Lower leg skin (tissue), 3 donors: Measurements from ENCODE around the gene NKAIN1.

Source experiments
- POLR2A ChIP-seq, 2 donors: fragments of 450-650 bp; IDR thresholded peaks; one replicate each; pipeline ENCODE4 v1.6.1; 2016 to 2017; ENCODE audit warnings: antibody characterized with exemption in 2 of 2, mild to moderate bottlenecking in 1 of 2, moderate library complexity in 1 of 2
- TF ChIP-seq, protein P1 (sequence below), 3 donors: fragments of 450-650 bp; IDR thresholded peaks; one replicate each; pipeline ENCODE4 v1.5.1; 2016; ENCODE audit warnings: antibody characterized with exemption in 3 of 3, mild to moderate bottlenecking in 3 of 3, moderate library complexity in 2 of 3

DNA sequence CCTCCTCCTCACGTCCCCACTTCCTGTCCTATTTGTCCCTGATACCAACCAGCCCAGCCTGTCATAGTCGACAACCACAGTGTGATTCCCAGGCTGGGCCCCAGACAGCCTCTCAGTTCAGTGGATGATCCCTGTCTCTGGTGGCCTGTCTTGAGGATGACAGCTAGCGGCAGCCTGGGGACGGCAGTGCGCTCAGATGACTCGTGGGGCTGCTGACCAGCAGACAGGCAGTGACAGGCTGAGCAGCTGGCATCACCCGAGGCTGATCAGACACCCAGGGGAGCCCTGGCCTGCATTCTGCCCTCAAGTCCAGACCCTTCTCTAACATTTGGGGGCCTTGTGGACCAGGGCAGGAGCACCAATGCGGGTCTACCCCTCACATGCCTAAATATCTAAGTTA lies 21.0 kb downstream of the NKAIN1 start:
- TF ChIP-seq POLR2A (IDR thresholded peaks at IDR 0.05): no peak
- TF ChIP-seq, protein P1, sequence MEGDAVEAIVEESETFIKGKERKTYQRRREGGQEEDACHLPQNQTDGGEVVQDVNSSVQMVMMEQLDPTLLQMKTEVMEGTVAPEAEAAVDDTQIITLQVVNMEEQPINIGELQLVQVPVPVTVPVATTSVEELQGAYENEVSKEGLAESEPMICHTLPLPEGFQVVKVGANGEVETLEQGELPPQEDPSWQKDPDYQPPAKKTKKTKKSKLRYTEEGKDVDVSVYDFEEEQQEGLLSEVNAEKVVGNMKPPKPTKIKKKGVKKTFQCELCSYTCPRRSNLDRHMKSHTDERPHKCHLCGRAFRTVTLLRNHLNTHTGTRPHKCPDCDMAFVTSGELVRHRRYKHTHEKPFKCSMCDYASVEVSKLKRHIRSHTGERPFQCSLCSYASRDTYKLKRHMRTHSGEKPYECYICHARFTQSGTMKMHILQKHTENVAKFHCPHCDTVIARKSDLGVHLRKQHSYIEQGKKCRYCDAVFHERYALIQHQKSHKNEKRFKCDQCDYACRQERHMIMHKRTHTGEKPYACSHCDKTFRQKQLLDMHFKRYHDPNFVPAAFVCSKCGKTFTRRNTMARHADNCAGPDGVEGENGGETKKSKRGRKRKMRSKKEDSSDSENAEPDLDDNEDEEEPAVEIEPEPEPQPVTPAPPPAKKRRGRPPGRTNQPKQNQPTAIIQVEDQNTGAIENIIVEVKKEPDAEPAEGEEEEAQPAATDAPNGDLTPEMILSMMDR (IDR thresholded peaks at IDR 0.05): no peak
